Peyer's patch (tissue), 4 donors: ENCODE results near the gene TAPT1.

ENCODE experiments used
- POLR2A ChIP-seq, 2 donors: fragments of 450-650 bp; IDR thresholded peaks; one replicate each; pipeline ENCODE4 v1.5.1; 2017; ENCODE audit warnings: antibody characterized with exemption in 2 of 2, mild to moderate bottlenecking in 2 of 2, moderate library complexity in 2 of 2
- TF ChIP-seq, protein P1 (sequence below), 6 experiments: fragments of 450-650 bp in 4 of 6; fragments of 200-600 bp in 2 of 6; sonication (generic) in 1 of 6; IDR thresholded peaks; one replicate each; pipeline ENCODE4 v1.5.1; 2017 to 2019; ENCODE audit warnings: antibody characterized with exemption in 6 of 6, mild to moderate bottlenecking in 3 of 6, moderate library complexity in 1 of 6

GRCh38 chr4:16154451-16154850, 71.8 kb downstream of the TAPT1 start:
- TF ChIP-seq, protein P1, sequence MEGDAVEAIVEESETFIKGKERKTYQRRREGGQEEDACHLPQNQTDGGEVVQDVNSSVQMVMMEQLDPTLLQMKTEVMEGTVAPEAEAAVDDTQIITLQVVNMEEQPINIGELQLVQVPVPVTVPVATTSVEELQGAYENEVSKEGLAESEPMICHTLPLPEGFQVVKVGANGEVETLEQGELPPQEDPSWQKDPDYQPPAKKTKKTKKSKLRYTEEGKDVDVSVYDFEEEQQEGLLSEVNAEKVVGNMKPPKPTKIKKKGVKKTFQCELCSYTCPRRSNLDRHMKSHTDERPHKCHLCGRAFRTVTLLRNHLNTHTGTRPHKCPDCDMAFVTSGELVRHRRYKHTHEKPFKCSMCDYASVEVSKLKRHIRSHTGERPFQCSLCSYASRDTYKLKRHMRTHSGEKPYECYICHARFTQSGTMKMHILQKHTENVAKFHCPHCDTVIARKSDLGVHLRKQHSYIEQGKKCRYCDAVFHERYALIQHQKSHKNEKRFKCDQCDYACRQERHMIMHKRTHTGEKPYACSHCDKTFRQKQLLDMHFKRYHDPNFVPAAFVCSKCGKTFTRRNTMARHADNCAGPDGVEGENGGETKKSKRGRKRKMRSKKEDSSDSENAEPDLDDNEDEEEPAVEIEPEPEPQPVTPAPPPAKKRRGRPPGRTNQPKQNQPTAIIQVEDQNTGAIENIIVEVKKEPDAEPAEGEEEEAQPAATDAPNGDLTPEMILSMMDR (IDR thresholded peaks at IDR 0.05), result no peak
- TF ChIP-seq POLR2A (IDR thresholded peaks at IDR 0.05), result no peak
